ENCODE data around the gene TBC1D10B. TPM values are rescaled to one million over a fixed set of nuclear protein-coding genes. Genes with fewer than 3 reads are reported as not detected.
A peak's percentile ranks its signal among the peaks of the same experiment; 100 is the strongest.

TBC1D10B gene
- total RNA-seq, 1 donor from 2014 or later, result 23.3 TPM

GRCh38 chr16:30416047-30416603 is 45.8 kb upstream of the TBC1D10B start:
- Histone ChIP-seq H3K27ac (replicated peaks) (no peak overlapping the region), H3K4me3 (no peak overlapping the region), H3K36me3 (peaks cover 15% of the 10 kb centered on the region), H3K27me3 (ENCODE audit: low read depth) (no peaks in the 10 kb centered on the region), H3K4me1 (peaks cover 15% of the 10 kb centered on the region), H3K9me3 (replicated peaks) (no peaks in the 10 kb centered on the region)
- no peak for DNase-seq
- intact Hi-C loops (cut with micrococcal nuclease), result no loop called here
- TF ChIP-seq CTCF (IDR thresholded peaks at IDR 0.05; ENCODE audit: borderline replicate concordance), result no peak

- no peak for DNase-seq
- peak overlapping the region; percentile 51 for H3K27ac ChIP-seq (replicated peaks)
- peaks cover 26% of the 10 kb centered on the region for H3K4me1 ChIP-seq
- H3K27me3 ChIP-seq (ENCODE audit: low read depth), result no peaks in the 10 kb centered on the region
- no peak for TF ChIP-seq CTCF (IDR thresholded peaks at IDR 0.05; ENCODE audit: borderline replicate concordance)
- peaks cover 15% of the 10 kb centered on the region for H3K36me3 ChIP-seq
- no peak overlapping the region for H3K4me3 ChIP-seq
- intact Hi-C loops (cut with micrococcal nuclease), result no loop called here
- no peaks in the 10 kb centered on the region for H3K9me3 ChIP-seq (replicated peaks)
These were observed 43.9 kb upstream of the TBC1D10B start for GRCh38 chr16:30414159-30414558.

DNA sequence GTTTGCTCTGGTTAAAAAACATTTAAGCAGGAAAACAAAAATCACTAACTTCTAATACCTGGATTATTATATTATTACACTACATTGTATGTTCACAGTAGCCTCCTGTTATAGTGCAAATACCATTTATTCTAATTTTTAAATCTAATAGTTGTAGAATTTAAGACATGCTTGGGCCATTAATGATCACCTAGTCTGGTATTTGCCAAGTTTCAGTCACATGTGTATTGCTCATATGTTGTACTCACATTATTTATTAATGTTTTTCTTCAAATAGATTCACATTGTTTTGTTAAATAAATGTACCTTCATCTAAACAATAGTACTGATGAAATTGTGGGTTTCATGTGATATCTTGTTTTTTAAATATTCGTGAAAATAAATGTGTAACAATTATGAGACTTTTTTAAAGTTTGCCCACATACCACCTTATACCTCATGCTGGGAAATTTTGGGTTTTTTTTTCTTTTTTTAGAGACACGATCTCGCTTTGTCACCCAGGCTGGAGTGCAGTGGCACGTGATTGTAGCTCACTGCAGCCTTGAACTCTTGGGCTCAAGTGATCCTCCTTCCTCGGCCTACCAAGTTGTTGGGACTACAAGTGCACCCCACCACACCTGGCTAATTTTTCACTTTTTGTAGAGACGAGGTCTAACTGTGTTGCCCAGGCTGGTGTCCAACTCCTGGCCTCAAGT is 43.0 kb upstream of the TBC1D10B start:
- Histone ChIP-seq H3K9me3 (replicated peaks) (no peaks in the 10 kb centered on the region), H3K36me3 (peaks cover 15% of the 10 kb centered on the region), H3K27ac (replicated peaks) (peak overlapping the region; percentile 51), H3K4me3 (no peak overlapping the region), H3K27me3 (ENCODE audit: low read depth) (no peaks in the 10 kb centered on the region), H3K4me1 (peaks cover 32% of the 10 kb centered on the region)
- TF ChIP-seq CTCF (IDR thresholded peaks at IDR 0.05; ENCODE audit: borderline replicate concordance), result no peak
- intact Hi-C loops (cut with micrococcal nuclease), result no loop called here
- no peak for DNase-seq

GRCh38 chr16:30409125-30410060 is 39.1 kb upstream of the TBC1D10B start:
- Histone ChIP-seq H3K27ac (replicated peaks) (peak overlapping the region; percentile 52), H3K4me1 (peaks cover 37% of the 10 kb centered on the region), H3K27me3 (ENCODE audit: low read depth) (no peaks in the 10 kb centered on the region), H3K4me3 (peak overlapping the region; percentile 18), H3K9me3 (replicated peaks) (no peaks in the 10 kb centered on the region), H3K36me3 (peaks cover 15% of the 10 kb centered on the region)
- peak; percentile 90 for DNase-seq
- intact Hi-C loops (cut with micrococcal nuclease), result no loop called here
- TF ChIP-seq CTCF (IDR thresholded peaks at IDR 0.05; ENCODE audit: borderline replicate concordance), result peak; percentile 96

- peaks cover 11% of the 10 kb centered on the region for H3K36me3 ChIP-seq
- H3K27me3 ChIP-seq (ENCODE audit: low read depth), result no peaks in the 10 kb centered on the region
- H3K9me3 ChIP-seq (replicated peaks), result no peaks in the 10 kb centered on the region
- DNase-seq, result no peak
- intact Hi-C loops (cut with micrococcal nuclease), result no loop called here
- no peak for TF ChIP-seq CTCF (IDR thresholded peaks at IDR 0.05; ENCODE audit: borderline replicate concordance)
- H3K27ac ChIP-seq (replicated peaks), result peak overlapping the region; percentile 88
- H3K4me3 ChIP-seq, result peak overlapping the region; percentile 80
- peaks cover 37% of the 10 kb centered on the region for H3K4me1 ChIP-seq
These were observed 37.7 kb upstream of the TBC1D10B start for GRCh38 chr16:30407804-30408534.

Data from left ventricle myocardium inferior (tissue), 1 donor.